GM03348 (cell line): ENCODE measurements around the gene ATOH7.
"Not testable (repeated sequence)": the region's sequence is repeated elsewhere in the genome, so short reads cannot be mapped to it uniquely, and the experiment has no call there.

Experiments
- DNase-seq: peaks from one replicate; pipeline ENCODE4 v3.0.0; 2012; ENCODE audit warnings: low spot score

ATOH7 gene

GRCh38 chr10:68235581-68235980, 3.7 kb upstream of the ATOH7 start:
- DNase-seq: no peak

- no peak for DNase-seq
Measured at GRCh38 chr10:68235111-68235510, 3.2 kb upstream of the ATOH7 start.

GRCh38 chr10:68233046-68233445, 1.1 kb upstream of the ATOH7 start:
- DNase-seq: no peak

GRCh38 chr10:68231106-68231816, 652 bp downstream of the ATOH7 start:
- DNase-seq: peak; percentile 98

GRCh38 chr10:68230268-68230667, 1.6 kb downstream of the ATOH7 start:
- no peak for DNase-seq

- DNase-seq: no peak
Measured at GRCh38 chr10:68224810-68225209, 7.1 kb downstream of the ATOH7 start.

- no peak for DNase-seq
Measured at GRCh38 chr10:68223535-68224165, 8.3 kb downstream of the ATOH7 start.

GRCh38 chr10:68222391-68222790, 9.5 kb downstream of the ATOH7 start:
- no peak for DNase-seq

- no peak for DNase-seq
Measured at GRCh38 chr10:68221196-68221595, 10.7 kb downstream of the ATOH7 start.

- no peak for DNase-seq
Measured at GRCh38 chr10:68218786-68219185, 13.1 kb downstream of the ATOH7 start.

- peak; percentile 65 for DNase-seq
Measured at GRCh38 chr10:68212721-68213352, 19.1 kb downstream of the ATOH7 start.

GRCh38 chr10:68211669-68212068, 20.2 kb downstream of the ATOH7 start:
- DNase-seq: no peak

- peak; percentile 82 for DNase-seq
Measured at GRCh38 chr10:68208424-68209042, 23.4 kb downstream of the ATOH7 start.

GRCh38 chr10:68202960-68203353, 29.0 kb downstream of the ATOH7 start:
- DNase-seq: peak; percentile 73

- DNase-seq: no peak
Measured at GRCh38 chr10:68196701-68197100, 35.2 kb downstream of the ATOH7 start.

GRCh38 chr10:68195776-68196175, 36.1 kb downstream of the ATOH7 start:
- not testable (repeated sequence) for DNase-seq

GRCh38 chr10:68194290-68194689, 37.6 kb downstream of the ATOH7 start:
- no peak for DNase-seq

GRCh38 chr10:68192113-68192512, 39.8 kb downstream of the ATOH7 start:
- DNase-seq: no peak

- no peak for DNase-seq
Measured at GRCh38 chr10:68188835-68189234, 43.1 kb downstream of the ATOH7 start.

GRCh38 chr10:68185085-68185484, 46.8 kb downstream of the ATOH7 start:
- no peak for DNase-seq

GRCh38 chr10:68184546-68184945, 47.4 kb downstream of the ATOH7 start:
- no peak for DNase-seq
